GM18951 (cell line): ENCODE measurements around the gene AMD1.
"Not testable (repeated sequence)": the region's sequence is repeated elsewhere in the genome, so short reads cannot be mapped to it uniquely, and the experiment has no call there.

Experiments
- POLR2A ChIP-seq: IDR thresholded peaks from 4 replicates; pipeline ENCODE4 v1.6.1; 2011; ENCODE audit warnings: mild to moderate bottlenecking; ENCODE audit not compliant: insufficient read length, insufficient read depth; ENCODE audit errors: extremely low read depth
- in situ Hi-C: fragments of 300-500 bp; cut with MboI; formaldehyde crosslinking; loops from one replicate; pipeline ENCODE4 v1.12.0; 2022; ENCODE audit warnings: low sequenced_read_pairs, mixed read lengths, inconsistent platforms; ENCODE audit not compliant: unreplicated experiment

The AMD1 gene

DNA sequence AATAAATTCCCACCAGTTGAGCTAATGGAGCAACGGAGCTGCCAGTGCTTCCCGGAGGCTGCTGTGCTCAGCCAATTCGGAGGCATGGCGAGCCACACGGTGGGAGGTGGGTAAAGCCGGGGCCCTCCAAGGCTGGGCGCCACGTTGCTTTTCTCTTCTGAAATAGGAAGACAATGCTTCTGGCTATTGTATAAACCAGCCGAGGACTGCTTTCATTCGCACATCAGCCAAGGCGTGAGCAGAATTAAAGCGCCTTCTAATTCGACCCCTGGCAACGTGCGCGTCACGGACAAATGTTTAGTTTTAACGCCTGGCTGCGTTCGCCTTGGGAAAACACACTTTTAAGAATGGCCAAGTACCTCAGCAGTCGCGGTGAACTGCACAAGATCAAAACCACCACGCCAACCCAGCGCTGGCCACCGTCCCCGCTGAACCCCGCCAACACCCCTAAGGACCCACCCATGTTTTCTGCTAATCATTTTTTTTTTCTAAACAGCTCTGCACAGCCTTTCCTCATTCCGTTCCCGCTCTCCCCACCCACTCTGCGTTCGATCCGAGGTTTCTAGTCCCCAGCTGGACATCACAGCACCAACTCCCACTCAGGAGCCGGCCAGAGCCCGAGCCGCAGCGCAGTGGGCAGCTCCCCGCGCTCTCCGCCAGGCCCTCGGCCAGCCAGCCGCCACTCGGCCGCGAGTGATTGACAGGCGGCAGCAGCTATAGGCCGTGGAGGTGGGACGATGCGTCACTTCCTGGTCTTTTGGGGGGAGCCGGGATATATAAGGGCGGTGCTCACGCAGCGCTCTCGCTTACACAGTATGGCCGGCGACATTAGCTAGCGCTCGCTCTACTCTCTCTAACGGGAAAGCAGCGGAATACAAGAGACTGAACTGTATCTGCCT lies at the start of gene AMD1:
AMD1 (plus strand) TSS at position 805 of the 899 bp plus-strand sequence. CDS start 321 bp downstream, outside the sequence.
- TF ChIP-seq POLR2A: peak; percentile 99
- in situ Hi-C loops: no loop called here

DNA sequence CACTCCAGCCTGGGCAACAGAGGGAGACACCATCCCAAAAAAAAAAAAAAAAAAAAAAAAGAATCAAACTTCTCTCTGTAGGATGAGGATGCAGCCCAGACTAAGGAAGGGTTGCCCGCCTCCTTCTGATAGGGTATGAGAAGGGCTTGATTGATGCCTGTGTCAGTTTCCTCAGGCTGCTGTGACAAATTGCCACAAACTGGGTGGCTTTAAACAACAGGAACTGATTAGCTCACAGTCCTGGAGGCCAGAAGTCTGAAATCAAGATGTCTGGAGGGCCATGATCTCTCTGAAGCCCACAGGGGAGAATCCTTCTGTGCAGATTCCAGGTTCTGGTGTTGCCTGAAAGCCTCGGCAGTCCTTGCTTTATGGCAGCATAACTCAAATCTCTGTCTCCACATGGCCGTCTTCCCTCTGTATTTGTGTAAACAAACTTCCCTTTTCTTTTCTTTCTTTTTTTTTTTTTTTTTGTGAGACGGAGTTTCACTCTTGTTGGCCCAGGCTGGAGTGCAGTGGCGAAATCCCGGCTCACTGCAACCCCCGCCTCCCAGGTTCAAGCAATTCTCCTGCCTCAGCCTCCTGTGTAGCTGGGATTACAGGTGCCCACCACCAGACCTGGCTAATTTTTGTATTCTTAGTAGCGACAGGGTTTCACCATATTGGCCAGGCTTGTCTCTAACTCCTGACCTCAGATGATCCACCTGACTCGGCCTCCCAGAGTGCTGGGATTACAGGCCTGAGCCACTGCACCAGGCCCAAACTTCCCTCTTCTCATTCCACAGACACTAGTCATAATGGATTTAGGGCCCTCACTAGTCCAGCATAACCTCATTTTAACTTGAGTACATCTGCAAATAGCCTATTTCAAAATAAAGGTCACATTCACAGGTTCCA lies 48.1 kb upstream of the AMD1 start:
- no peak for TF ChIP-seq POLR2A
- in situ Hi-C loops: no loop called here

DNA sequence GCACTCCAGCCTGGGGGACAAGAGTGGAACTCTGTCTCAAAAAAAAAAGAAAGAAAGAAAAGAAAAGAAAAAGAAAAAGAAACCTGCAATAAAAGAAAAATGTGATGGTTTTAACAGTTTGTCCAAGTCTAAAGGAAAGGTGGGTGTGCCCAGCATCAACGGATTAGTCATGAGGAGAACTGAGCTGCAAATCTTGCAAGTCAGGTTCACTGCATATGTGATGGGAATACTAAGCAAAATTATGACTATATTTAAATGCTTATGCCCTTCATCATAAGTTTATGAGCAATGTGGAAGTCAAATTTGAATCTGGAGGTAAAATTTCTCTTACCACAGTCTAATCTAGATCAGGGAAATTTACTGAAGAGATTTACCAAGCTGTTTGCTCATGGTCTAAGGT lies 46.2 kb upstream of the AMD1 start:
- no peak for TF ChIP-seq POLR2A
- in situ Hi-C loops: no loop called here

DNA sequence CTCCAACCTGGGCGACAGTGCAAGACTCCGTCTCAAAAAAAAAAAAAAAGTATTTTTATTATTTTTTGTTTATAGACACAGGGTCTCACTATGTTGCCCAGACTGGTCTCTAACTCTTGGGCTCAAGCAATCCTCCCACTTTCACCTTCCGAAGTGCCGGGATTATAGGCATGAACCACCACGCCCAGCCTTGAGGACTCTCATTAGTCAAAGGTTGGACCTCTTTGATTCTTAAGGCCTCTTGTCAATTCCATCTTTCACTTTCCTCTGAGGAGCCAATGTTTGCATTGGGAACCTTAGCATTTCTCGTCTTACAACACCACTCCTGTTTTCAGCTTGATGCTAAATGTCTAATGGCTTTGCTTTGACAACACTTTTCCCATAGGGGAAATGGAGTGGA lies 43.2 kb upstream of the AMD1 start:
- in situ Hi-C loops: no loop called here
- TF ChIP-seq POLR2A: no peak

DNA sequence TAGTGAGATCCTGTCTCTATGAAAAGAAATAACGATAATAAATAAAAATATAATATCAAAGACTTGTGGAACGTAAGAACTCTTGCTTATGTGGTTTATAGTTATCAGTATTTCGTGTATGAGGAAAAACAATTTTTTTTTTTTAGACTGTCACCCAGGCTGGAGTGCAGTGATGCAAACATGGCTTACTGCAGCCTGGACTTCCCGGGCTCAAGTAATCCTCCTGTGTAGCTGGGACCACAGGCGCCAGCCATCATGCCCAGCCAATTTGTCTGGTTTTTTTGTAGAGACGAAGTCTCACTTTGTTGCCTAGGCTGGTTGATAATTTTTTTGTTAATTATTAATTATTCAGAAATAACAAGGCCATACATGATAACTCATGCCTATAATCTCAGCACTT lies 40.8 kb upstream of the AMD1 start:
- in situ Hi-C loops: no loop called here
- TF ChIP-seq POLR2A: no peak

DNA sequence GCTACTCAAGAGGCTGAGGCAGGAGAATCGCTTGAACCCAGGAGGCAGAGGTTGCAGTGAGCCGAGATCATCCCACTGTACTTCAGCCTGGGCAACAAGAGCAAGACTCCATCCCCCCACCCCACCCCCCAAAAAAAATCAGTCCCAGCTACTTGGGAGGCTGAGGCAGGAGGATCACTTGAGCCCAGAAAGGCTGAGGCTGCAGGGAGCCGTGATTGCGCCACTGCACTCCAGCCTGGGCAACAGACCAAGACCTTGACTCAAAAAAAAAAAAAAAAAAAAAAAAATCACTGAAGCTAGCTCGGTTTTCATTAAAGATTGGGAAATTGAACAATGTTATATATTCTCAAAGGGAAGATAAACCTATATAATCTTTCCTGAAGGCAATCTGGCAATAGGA lies 38.8 kb upstream of the AMD1 start:
- in situ Hi-C loops: not testable (repeated sequence)

GRCh38 chr6:110841266-110841665 lies 33.3 kb upstream of the AMD1 start:
- in situ Hi-C loops: no loop called here
- TF ChIP-seq POLR2A: no peak

- in situ Hi-C loops: no loop called here
- TF ChIP-seq POLR2A: no peak
These were observed 24.8 kb upstream of the AMD1 start for GRCh38 chr6:110849781-110850180.

DNA sequence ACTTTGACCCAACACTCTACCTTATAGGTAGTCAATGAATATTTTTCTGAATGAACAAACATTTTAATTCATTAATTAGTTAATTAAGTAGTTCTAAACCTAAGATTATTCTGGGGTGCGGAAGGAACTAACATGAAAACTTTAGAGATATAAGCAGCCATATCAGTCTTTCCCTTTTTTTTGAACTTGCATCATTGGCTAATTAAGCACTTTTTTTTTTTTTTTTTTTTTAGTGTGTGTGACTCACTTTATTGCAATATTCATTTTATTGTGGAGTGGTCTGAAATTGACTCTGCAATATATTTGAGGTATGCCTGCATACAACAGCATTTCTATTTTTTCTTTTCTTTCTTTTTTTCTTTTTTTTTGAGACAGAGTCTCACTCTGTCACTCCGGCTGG lies 21.8 kb upstream of the AMD1 start:
- in situ Hi-C loops: no loop called here
- TF ChIP-seq POLR2A: no peak

DNA sequence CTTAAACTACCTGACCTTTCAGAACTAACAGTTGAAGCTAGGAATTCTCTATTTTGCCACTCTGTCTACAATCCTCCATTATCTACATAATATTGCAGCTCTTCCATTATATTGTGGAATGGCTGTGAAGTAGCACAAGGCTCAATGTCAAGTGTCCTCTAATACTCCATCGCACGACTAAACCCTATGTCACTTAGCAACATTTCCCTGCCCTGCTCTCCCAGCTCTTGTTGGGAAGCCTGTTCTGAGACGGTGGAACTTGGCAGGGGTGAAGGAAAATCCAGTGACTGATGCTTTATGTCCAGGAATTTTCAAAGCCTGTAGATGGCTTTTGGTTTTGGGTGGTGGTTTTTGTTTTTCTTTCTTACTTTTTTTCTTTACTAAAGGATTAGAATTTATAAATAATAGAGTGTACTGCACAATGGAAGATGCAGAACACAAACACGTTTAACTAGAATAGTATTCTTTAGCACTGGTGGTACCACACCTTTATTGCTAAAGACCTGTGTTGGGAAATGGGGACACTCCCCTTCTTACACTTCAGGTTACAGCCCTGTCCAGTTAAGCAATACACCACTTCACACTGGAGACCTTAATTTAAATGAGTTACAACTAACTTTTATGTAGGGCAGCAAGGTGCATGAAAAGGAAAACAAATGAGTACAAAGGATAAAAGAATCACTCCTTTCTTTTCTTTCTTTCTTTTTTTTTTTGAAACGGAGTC lies 20.7 kb upstream of the AMD1 start:
- in situ Hi-C loops: no loop called here
- TF ChIP-seq POLR2A: no peak

DNA sequence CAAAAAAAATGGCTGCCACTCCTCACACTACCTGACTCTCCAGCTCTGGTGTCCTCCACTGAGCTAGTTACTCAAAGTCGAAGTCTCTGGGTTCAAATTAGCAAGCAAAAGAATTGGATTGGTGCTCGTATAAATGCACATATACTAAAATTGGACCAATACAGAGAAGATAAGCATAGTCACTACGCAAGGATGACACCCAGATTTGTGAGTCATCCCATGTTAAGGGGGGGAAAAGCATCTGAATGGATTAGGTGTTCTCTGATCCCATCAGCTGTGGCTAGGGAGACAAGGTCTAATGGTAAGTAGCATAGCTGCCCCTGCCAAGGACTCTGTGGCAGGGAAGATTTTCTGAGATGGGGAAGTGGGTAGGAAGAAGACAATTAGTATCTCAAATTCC lies 18.3 kb upstream of the AMD1 start:
- TF ChIP-seq POLR2A: no peak

DNA sequence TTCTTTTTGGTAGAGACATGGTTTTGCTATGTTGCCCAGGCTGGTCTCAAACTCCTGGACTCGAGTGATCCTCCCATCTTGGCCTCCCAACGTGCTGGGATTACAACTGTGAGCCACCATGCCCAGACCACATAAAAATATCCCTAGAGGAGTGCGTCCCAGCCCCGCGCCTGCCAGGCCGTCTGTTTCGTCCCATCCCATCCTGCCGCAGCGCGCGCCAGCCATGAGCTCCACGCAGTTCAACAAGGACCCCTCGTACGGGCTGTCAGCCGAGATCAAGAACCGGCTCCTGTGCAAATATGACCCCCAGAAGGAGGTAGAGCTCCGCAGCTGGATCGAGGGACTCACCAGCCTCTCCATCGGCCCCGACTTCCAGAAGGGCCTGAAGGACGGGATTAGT lies 16.6 kb upstream of the AMD1 start:
- in situ Hi-C loops: no loop called here
- no peak for TF ChIP-seq POLR2A

More for the DNA sequence above, 18.3 kb upstream of the AMD1 start:
- in situ Hi-C loops: no loop called here

- in situ Hi-C loops: no loop called here
- TF ChIP-seq POLR2A: no peak
These were observed 15.9 kb upstream of the AMD1 start for GRCh38 chr6:110858562-110859214.
